Upper lobe of right lung (tissue), 1 donor: Measurements from ENCODE around the gene TEKT5. TPM values are rescaled to one million over a fixed set of nuclear protein-coding genes. Genes with fewer than 3 reads are reported as not detected.
A peak's percentile ranks its signal among the peaks of the same experiment; 100 is the strongest.

Experiments
- ATAC-seq: fragments of 200-7000 bp; cut with Tn5 transposase; one replicate; pipeline ENCODE4 v1.9.1; 2020; ENCODE audit warnings: mild to moderate bottlenecking, moderate library complexity
- DNase-seq: peaks from one replicate; pipeline ENCODE4 v3.0.0-alpha.2; 2020
- H3K27ac ChIP-seq: fragments of 200-600 bp; one replicate; pipeline ENCODE4 v1.8.0; 2022
- H3K27me3 ChIP-seq: fragments of 200-600 bp; one replicate; pipeline ENCODE4 v1.8.0; 2022; ENCODE audit warnings: mild to moderate bottlenecking
- H3K36me3 ChIP-seq: fragments of 200-600 bp; one replicate; pipeline ENCODE4 v1.8.0; 2022
- H3K4me1 ChIP-seq: fragments of 200-600 bp; one replicate; pipeline ENCODE4 v1.8.0; 2022
- H3K4me3 ChIP-seq: fragments of 200-600 bp; one replicate; pipeline ENCODE4 v1.8.0; 2022; ENCODE audit warnings: mild to moderate bottlenecking
- H3K9me3 ChIP-seq: fragments of 200-600 bp; one replicate; pipeline ENCODE4 v1.8.0; 2022
- CTCF ChIP-seq: fragments of 200-600 bp; IDR thresholded peaks from one replicate; pipeline ENCODE4 v1.8.0; 2022; ENCODE audit warnings: antibody characterized with exemption
- intact Hi-C: fragments of 100-400 bp; cut with DNase I; formaldehyde crosslinking; loops from one replicate; pipeline ENCODE4 v1.11.0; 2022
- total RNA-seq: library from RNA; stranded (reverse); fragmentation: NEBNext Ultra II Directional; extraction: Animal tissue kit (Norgen Biotek cat#: 25700); gene quantifications from one replicate; pipeline ENCODE4 v1.2.1, GENCODE V29; 2021
- donor health status: DM: no; HTN: yes; CAD: no; lungs with severe emphysema.

Gene TEKT5
- total RNA-seq, 1 donor from 2014 or later, result not detected

GRCh38 chr16:10609402-10609774 is 85.3 kb downstream of the TEKT5 start:
- no peak for DNase-seq
- no peak overlapping the region for H3K4me3 ChIP-seq
- H3K27ac ChIP-seq, result peak overlapping the region; percentile 28
- intact Hi-C loops, result no loop called here
- ATAC-seq, result peak; percentile 76
- peaks cover 4% of the 10 kb centered on the region for H3K4me1 ChIP-seq
- no peaks in the 10 kb centered on the region for H3K9me3 ChIP-seq
- no peaks in the 10 kb centered on the region for H3K36me3 ChIP-seq
- H3K27me3 ChIP-seq, result no peaks in the 10 kb centered on the region
- TF ChIP-seq CTCF, result no peak

GRCh38 chr16:10608687-10609401 is 85.9 kb downstream of the TEKT5 start:
- DNase-seq, result peak; percentile 66
- no peak for TF ChIP-seq CTCF
- peak; percentile 83 for ATAC-seq
- no peak overlapping the region for H3K4me3 ChIP-seq
- H3K4me1 ChIP-seq, result peaks cover 4% of the 10 kb centered on the region
- no peaks in the 10 kb centered on the region for H3K36me3 ChIP-seq
- intact Hi-C loops, result no loop called here
- H3K9me3 ChIP-seq, result no peaks in the 10 kb centered on the region
- peak overlapping the region; percentile 28 for H3K27ac ChIP-seq
- no peaks in the 10 kb centered on the region for H3K27me3 ChIP-seq

- H3K9me3 ChIP-seq, result no peaks in the 10 kb centered on the region
- H3K4me3 ChIP-seq, result no peak overlapping the region
- H3K36me3 ChIP-seq, result no peaks in the 10 kb centered on the region
- H3K27me3 ChIP-seq, result no peaks in the 10 kb centered on the region
- intact Hi-C loops, result no loop called here
- TF ChIP-seq CTCF, result no peak
- ATAC-seq (no peak), DNase-seq (no peak)
- peaks cover 4% of the 10 kb centered on the region for H3K4me1 ChIP-seq
- no peak overlapping the region for H3K27ac ChIP-seq
These were observed 87.6 kb downstream of the TEKT5 start for GRCh38 chr16:10607157-10607556.

GRCh38 chr16:10606607-10607006 is 88.1 kb downstream of the TEKT5 start:
- no peaks in the 10 kb centered on the region for H3K27me3 ChIP-seq
- no peaks in the 10 kb centered on the region for H3K36me3 ChIP-seq
- no peaks in the 10 kb centered on the region for H3K9me3 ChIP-seq
- no peak overlapping the region for H3K4me3 ChIP-seq
- intact Hi-C loops, result no loop called here
- no peak for ATAC-seq
- no peak for TF ChIP-seq CTCF
- DNase-seq, result no peak
- no peak overlapping the region for H3K27ac ChIP-seq
- peaks cover 5% of the 10 kb centered on the region for H3K4me1 ChIP-seq

- Histone ChIP-seq H3K4me1 (peaks cover 9% of the 10 kb centered on the region), H3K36me3 (no peaks in the 10 kb centered on the region), H3K9me3 (no peaks in the 10 kb centered on the region), H3K4me3 (no peak overlapping the region), H3K27ac (no peak overlapping the region), H3K27me3 (no peaks in the 10 kb centered on the region)
- no peak for DNase-seq
- intact Hi-C loops, result no loop called here
- ATAC-seq, result no peak
- TF ChIP-seq CTCF, result no peak
These were observed 89.1 kb downstream of the TEKT5 start for GRCh38 chr16:10605636-10606035.
